ENCODE results near the gene LAMB4.

- TF ChIP-seq CTBP2 (IDR thresholded peaks at IDR 0.05; ENCODE audit: borderline replicate concordance, insufficient read depth, insufficient read length, low read length) (no peak), RNF2 (IDR thresholded peaks at IDR 0.05; ENCODE audit: borderline replicate concordance, low read depth, low read length, missing control alignments, poor library complexity, severe bottlenecking) (no peak), YY1 (IDR thresholded peaks at IDR 0.05; ENCODE audit: low read depth, low read length) (no peak), RAD21 (IDR thresholded peaks at IDR 0.05 in 1 of 2, conservative IDR thresholded peaks at IDR 0.05 in 1 of 2; ENCODE audit: low read depth in 2 of 2, low read length in 2 of 2) (peak; percentile 47 to 56), CBX8 (IDR thresholded peaks at IDR 0.05; ENCODE audit: borderline replicate concordance, low read depth, low read length) (no peak), MAX (IDR thresholded peaks at IDR 0.05) (no peak), CBX5 (IDR thresholded peaks at IDR 0.05; ENCODE audit: low read depth, low read length) (no peak), CTCF (IDR thresholded peaks at IDR 0.05; ENCODE audit: control extremely low read depth in 1 of 3, insufficient read depth in 1 of 3, low read depth in 1 of 3, low read length in 3 of 3) (peak; percentile 12 to 64 (median 41)), TCF12 (IDR thresholded peaks at IDR 0.05; ENCODE audit: low read depth, low read length) (no peak), NANOG (IDR thresholded peaks at IDR 0.05; ENCODE audit: insufficient read depth, low read depth, low read length, poor library complexity, severe bottlenecking) (no peak), CREB1 (IDR thresholded peaks at IDR 0.05) (no peak), EP300 (IDR thresholded peaks at IDR 0.05; ENCODE audit: borderline replicate concordance in 1 of 2, low read depth in 2 of 2, low read length in 2 of 2) (no peak), JUN (IDR thresholded peaks at IDR 0.05; ENCODE audit: low read depth, low read length) (no peak), EZH2 (IDR thresholded peaks at IDR 0.05; ENCODE audit: low read depth, low read length, severe bottlenecking) (no peak)
These were observed 20.8 kb downstream of the LAMB4 start for GRCh38 chr7:108109221-108109908.

All from H1 (cell line).